ENCODE measurements around the gene GNL1.

Gene GNL1

DNA sequence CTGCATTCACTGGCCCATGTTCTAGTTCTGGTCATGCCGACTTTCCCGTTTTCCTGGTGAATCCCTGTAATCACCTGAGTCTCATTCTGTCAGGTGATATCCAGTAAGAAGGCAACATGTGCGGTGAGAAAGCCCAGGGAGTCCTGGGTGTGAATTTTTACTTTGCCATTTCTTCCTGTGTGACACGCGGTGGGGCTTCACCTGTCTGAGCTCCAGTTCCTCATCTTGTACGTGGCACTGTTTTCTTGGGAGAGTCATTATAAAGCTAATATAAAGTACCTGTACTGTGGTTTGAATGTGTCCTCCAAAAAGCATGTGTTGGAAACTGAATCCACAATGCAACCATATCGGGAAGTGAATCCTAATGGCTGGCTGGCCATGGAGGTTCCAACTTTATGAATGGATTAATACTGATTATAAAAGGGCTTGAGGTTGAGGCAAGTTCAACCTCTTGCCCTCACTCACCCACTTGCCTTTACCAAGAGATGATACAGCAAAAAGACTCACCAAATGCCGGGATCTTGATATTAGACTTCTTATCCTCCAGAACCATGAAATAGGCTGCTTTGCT, 61.9 kb downstream of the GNL1 start:
- peak in 1 of 2 donors; percentile 19 for DNase-seq

DNA sequence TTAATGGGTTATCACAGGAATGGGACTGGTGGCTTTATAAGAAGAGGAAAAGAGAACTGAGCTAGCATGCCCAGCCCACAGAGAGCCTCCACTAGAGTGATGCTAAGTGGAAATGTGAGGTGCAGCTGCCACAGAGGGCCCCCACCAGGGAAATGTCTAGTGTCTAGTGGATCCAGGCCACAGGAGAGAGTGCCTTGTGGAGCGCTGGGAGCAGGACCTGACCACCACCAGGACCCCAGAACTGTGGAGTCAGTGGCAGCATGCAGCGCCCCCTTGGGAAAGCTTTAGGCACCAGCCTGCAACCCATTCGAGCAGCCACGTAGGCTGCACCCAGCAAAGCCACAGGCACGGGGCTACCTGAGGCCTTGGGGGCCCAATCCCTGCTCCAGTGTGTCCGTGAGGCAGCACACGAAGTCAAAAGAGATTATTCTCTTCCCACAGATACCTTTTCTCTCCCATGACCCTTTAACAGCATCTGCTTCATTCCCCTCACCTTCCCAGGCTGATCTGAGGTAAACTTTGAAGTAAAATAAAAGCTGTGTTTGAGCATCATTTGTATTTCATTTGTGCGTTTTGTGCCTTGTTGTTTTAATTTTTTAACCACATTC, 62.5 kb downstream of the GNL1 start:
- no peak for DNase-seq

DNA sequence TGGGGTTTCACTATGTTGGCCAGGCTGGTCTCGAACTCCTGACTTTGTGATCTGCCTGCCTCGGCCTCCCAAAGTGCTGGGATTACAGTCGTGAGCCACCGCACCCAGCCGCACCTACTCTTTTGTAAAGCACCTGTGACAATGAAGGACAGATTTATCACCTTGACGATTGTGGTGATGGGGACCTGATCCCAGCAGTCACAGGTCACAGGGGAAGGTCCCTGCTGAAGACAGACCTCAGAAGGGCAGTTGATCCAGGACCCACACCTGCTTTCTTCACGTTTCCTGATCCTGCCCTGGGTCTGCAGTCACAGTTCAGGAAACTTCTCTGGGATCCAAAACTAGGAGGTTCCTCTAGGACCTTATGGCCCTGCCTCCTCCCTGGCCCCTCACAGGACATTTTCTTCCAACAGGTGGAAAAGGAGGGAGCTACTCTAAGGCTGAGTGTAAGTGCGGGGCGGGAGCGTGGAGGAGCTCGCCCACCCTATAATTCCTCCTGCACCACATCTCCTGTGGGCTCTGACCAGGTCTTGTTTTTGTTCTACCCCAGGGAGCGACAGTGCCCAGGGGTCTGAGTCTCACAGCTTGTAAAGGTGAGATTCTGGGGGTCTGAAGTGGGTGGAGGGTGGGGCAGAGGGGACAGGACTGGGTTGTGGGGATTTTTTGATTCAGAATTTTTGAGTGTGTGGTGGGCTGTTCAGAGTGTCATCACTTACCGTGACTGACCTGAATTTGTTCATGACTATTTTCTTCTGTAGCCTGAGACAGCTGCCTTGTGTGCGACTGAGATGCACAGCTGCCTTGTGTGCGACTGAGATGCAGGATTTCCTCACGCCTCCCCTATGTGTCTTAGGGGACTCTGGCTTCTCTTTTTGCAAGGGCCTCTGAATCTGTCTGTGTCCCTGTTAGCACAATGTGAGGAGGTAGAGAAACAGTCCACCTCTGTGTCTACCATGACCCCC, 64.0 kb downstream of the GNL1 start:
- DNase-seq, result no peak

Data from inflammatory macrophage treated with lipopolysaccharide for 1 hour (primary cell).